Measurements from ENCODE around the gene TMEM203. TPM values are rescaled to one million over a fixed set of nuclear protein-coding genes. Genes with fewer than 3 reads are reported as not detected.
A peak's percentile ranks its signal among the peaks of the same experiment; 100 is the strongest.

TMEM203 gene
- total RNA-seq, 2 donors from 2014 or later = 35.3 to 47.8 TPM

DNA sequence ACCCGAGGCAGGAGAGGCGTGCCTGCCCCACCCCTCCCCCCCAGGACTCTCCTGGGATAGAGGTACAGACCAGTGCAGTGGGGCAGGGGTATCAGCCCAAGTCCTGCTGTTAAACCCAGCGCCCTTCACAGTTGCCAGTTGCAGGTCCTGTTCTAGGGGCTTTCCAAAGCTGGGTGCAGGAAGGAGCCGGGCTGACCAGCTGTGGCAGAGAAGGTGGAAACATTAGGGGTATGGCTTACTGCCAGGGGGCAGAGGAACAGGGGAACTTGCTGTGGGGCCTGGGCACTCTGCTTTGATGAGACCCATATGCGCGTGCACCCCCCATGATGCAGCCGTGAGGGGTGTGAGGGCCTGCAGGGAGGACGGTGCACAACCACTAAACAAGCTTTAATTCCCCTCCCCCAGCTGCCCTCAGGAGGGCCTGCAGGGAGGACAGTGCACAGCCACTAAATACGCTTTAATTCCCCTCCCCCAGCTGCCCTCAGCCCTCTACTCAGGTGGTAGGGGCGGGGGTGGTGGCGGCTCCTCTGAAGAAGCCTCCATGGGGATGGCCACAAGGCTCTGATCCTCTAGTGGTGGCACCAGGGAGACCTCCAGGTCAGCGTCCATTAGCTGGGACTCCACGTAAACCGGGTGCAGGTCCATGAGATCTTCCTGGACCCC lies 34.8 kb downstream of the TMEM203 start:
- intact Hi-C loops (cut with DNase I) = no loop called here
- no peaks in the 10 kb centered on the region for H3K36me3 ChIP-seq
- TF ChIP-seq, protein P1, sequence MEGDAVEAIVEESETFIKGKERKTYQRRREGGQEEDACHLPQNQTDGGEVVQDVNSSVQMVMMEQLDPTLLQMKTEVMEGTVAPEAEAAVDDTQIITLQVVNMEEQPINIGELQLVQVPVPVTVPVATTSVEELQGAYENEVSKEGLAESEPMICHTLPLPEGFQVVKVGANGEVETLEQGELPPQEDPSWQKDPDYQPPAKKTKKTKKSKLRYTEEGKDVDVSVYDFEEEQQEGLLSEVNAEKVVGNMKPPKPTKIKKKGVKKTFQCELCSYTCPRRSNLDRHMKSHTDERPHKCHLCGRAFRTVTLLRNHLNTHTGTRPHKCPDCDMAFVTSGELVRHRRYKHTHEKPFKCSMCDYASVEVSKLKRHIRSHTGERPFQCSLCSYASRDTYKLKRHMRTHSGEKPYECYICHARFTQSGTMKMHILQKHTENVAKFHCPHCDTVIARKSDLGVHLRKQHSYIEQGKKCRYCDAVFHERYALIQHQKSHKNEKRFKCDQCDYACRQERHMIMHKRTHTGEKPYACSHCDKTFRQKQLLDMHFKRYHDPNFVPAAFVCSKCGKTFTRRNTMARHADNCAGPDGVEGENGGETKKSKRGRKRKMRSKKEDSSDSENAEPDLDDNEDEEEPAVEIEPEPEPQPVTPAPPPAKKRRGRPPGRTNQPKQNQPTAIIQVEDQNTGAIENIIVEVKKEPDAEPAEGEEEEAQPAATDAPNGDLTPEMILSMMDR (IDR thresholded peaks at IDR 0.05) = no peak
- TF ChIP-seq POLR2A (IDR thresholded peaks at IDR 0.05) (no peak), POLR2AphosphoS5 (IDR thresholded peaks at IDR 0.05) (no peak)
- DNase-seq (ENCODE audit: low spot score) = no peak
- peaks cover 45% of the 10 kb centered on the region for H3K4me1 ChIP-seq (replicated peaks)
- no peak overlapping the region for H3K4me3 ChIP-seq
- 50% methylated on average over 13 of the region's 14 CpGs for WGBS
- no peaks in the 10 kb centered on the region for H3K9me3 ChIP-seq
- peak overlapping the region; percentile 69 to 79 for H3K27ac ChIP-seq
- H3K27me3 ChIP-seq (replicated peaks; ENCODE audit: insufficient read depth) = no peaks in the 10 kb centered on the region

DNA sequence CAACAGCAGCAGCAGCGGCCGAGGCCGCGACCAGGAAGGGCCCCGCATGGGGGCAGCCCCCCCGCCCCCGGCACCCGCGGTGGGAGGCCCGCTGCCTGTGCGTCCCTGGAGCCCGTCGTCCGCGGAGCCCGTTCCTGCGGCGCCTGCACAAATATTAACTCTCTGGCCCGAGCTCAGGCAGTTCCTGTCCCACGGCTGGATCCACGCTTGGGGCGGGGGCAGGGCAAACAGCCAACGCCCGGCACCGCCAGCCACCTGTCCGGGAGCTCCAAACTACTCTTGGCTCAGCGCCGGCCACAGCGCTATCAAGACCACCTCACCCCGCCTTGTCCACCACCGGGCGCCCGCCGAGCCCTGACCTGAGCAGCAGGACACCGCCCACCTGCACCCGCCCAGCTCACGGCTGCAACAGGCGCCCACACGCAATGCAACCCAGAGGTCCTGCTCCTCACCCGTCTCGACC lies 35.5 kb downstream of the TMEM203 start, which contains the start of gene LRRC26:
Gene LRRC26 (minus strand): TSS at position 156 of the 463 bp plus-strand sequence. CDS start 108 bp downstream, at position 48.
- no peaks in the 10 kb centered on the region for H3K9me3 ChIP-seq
- peak within 1 kb of the TSS; percentile 40 to 58 for H3K4me3 ChIP-seq
- H3K27me3 ChIP-seq (replicated peaks; ENCODE audit: insufficient read depth) = peaks cover 3% of the 10 kb centered on the region
- no peaks in the 10 kb centered on the region for H3K36me3 ChIP-seq
- peaks cover 45% of the 10 kb centered on the region for H3K4me1 ChIP-seq (replicated peaks)
- TF ChIP-seq POLR2A (IDR thresholded peaks at IDR 0.05) (no peak), POLR2AphosphoS5 (IDR thresholded peaks at IDR 0.05) (peak; percentile 28)
- TF ChIP-seq, protein P1 (IDR thresholded peaks at IDR 0.05) = no peak
- H3K27ac ChIP-seq = peak within 1 kb of the TSS; percentile 69 to 79
- intact Hi-C loops (cut with DNase I) = no loop called here
- 2% methylated on average over 29 of the region's 41 CpGs for WGBS
- peak; percentile 51 for DNase-seq (ENCODE audit: low spot score)

DNA sequence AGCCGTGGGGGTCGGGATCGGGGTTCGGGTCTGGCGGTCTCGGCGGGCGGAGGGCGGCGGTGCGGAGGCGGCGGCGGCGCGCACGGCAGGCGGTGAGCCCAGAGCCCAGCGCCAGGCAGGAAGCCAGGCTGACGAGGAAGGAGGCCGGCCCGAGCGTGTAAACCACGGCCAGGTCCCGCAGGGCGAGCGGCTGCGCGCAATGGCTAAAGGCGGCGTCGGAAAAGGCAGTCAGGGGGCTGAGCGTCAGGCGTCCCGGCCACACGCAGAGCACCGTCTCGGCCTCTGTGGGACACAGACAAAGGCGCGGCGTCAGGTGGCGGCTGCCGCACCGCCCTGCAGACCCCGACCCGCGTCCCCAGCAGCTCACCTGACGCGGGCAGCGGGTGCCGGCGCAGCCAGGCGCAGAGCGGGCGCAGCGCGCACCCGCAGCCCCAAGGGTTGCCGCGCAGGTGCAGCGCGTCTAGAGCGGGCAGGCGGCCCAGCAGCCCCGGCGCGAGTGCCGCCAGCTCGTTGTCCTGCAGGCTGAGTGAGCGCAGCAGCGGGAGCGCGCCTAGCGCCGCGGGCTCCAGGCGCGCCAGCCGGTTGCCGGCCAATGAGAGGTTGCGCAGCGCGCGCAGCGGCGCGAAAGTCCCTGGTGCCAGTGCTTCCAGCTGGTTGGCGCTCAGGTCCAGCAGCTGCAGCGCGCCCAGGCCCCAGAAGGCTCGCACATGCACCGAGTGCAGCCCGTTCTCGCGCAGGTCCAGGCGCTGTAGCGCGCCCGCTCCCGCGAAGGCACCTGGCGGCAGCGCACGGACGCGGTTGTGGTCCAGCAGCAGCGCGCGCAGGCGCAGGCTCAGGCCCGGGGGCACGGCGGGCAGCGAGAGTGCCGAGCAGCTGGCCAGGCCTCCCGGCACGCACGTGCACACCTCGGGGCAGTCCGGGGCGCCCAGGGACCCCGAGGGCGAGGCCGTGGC lies 36.3 kb downstream of the TMEM203 start:
- Histone ChIP-seq H3K4me3 (peak overlapping the region; percentile 40 to 58), H3K36me3 (no peaks in the 10 kb centered on the region), H3K9me3 (no peaks in the 10 kb centered on the region), H3K27me3 (replicated peaks; ENCODE audit: insufficient read depth) (peaks cover 3% of the 10 kb centered on the region), H3K4me1 (replicated peaks) (peaks cover 43% of the 10 kb centered on the region), H3K27ac (peak overlapping the region; percentile 26 to 79)
- DNase-seq (ENCODE audit: low spot score) = peak; percentile 56
- no peak for TF ChIP-seq POLR2AphosphoS5 (IDR thresholded peaks at IDR 0.05)
- no peak for TF ChIP-seq POLR2A (IDR thresholded peaks at IDR 0.05)
- TF ChIP-seq, protein P1 (IDR thresholded peaks at IDR 0.05) = peak in 1 of 4 experiments; percentile 27
- under 1% methylated on average over 72 of the region's 124 CpGs for WGBS
- intact Hi-C loops (cut with DNase I) = no loop called here

DNA sequence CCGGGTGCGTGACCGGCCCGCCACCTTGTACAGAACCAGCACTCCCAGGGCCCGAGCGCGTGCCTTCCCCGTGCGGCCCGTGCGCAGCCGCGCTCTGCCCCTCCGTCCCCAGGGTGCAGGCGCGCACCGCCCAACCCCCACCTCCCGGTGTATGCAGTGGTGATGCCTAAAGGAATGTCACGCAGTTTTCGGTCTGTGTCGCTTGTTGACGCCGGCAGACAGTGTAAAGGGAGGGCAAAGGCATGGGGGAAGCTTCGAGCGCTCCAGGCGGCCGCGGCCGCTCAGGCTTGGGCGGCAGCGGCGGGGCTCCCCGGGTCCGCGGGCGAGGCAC lies 36.9 kb downstream of the TMEM203 start:
- Histone ChIP-seq H3K27me3 (replicated peaks; ENCODE audit: insufficient read depth) (peaks cover 3% of the 10 kb centered on the region), H3K27ac (peak overlapping the region; percentile 26 to 79)
- DNase-seq (ENCODE audit: low spot score) = no peak

More for the DNA sequence above, 36.9 kb downstream of the TMEM203 start:
- 0% methylated on average over 30 of the region's 36 CpGs for WGBS
- Histone ChIP-seq H3K4me1 (replicated peaks) (peaks cover 37% of the 10 kb centered on the region), H3K9me3 (no peaks in the 10 kb centered on the region), H3K36me3 (no peaks in the 10 kb centered on the region), H3K4me3 (peak overlapping the region; percentile 40 to 58)
- TF ChIP-seq, protein P1 (IDR thresholded peaks at IDR 0.05) = no peak
- TF ChIP-seq POLR2AphosphoS5 (IDR thresholded peaks at IDR 0.05) (no peak), POLR2A (IDR thresholded peaks at IDR 0.05) (no peak)
- intact Hi-C loops (cut with DNase I) = no loop called here
